SK-N-SH (cell line): Measurements from ENCODE around the gene FAM124A. TPM values are rescaled to one million over a fixed set of nuclear protein-coding genes. Genes with fewer than 3 reads are reported as not detected.

Experiments used
- CTCF ChIA-PET: fragments of 300-600, 350-600 bp; formaldehyde crosslinking; extraction: SDS; loops from one replicate; lab custom pipeline; 2021; lab: Yijun Ruan, JAX
- POLR2A ChIA-PET: fragments of 350-600 bp; sonication (Branson Sonifier 250); formaldehyde crosslinking; extraction: SDS; loops from one replicate; lab custom pipeline; 2020; ENCODE audit warnings: antibody characterized with exemption, inconsistent platforms; lab: Yijun Ruan, JAX
- DNase-seq: peaks from one replicate; pipeline ENCODE4 v3.0.0; 2012
- H2AFZ ChIP-seq: fragments of 200-600 bp; sonication (generic); 2 replicates; pipeline ENCODE4 v1.8.1; 2016; ENCODE audit warnings: antibody characterized with exemption, mild to moderate bottlenecking, low read depth
- H3F3A ChIP-seq: fragments of 200-600 bp; sonication (generic); replicated peaks from 2 replicates; pipeline ENCODE3; 2016; ENCODE audit warnings: antibody characterized with exemption, mild to moderate bottlenecking; ENCODE audit not compliant: insufficient read depth
- H3K27ac ChIP-seq, 2 experiments: fragments of 200-500 bp in 1 of 2; fragments of 200-600 bp in 1 of 2; sonication (Bioruptor generic) in 1 of 2; sonication (generic), shearing (Covaris generic) in 1 of 2; 2 replicates each; pipeline versions ENCODE4 v1.5.1 to v1.6.1; 2014 to 2016; ENCODE audit warnings: low read depth in 2 of 2, inconsistent platforms in 1 of 2, low read length in 1 of 2, mild to moderate bottlenecking in 1 of 2, mixed read lengths in 1 of 2
- H3K27me3 ChIP-seq: fragments of 200-600 bp; sonication (generic), shearing (Covaris generic); 2 replicates; pipeline ENCODE4 v1.6.1; 2016; ENCODE audit warnings: mixed run types; ENCODE audit not compliant: insufficient read depth
- H3K36me3 ChIP-seq, 2 experiments: fragments of 200-500 bp in 1 of 2; fragments of 200-600 bp in 1 of 2; sonication (Bioruptor generic) in 1 of 2; sonication (generic) in 1 of 2; replicated peaks in 1 of 2; 2 replicates each; pipeline versions ENCODE3 to v1.5.1; 2014 to 2016; ENCODE audit warnings: low read length in 1 of 2, mild to moderate bottlenecking in 1 of 2; ENCODE audit not compliant: insufficient read depth in 2 of 2, control insufficient read depth in 1 of 2
- H3K4me1 ChIP-seq, 2 experiments: fragments of 200-500 bp in 1 of 2; fragments of 200-600 bp in 1 of 2; sonication (Bioruptor generic) in 1 of 2; sonication (generic), shearing (Covaris generic) in 1 of 2; 2 replicates each; pipeline versions ENCODE4 v1.5.1 to v1.6.1; 2014 to 2016; ENCODE audit warnings: low read depth in 1 of 2, low read length in 1 of 2, mixed run types in 1 of 2; ENCODE audit not compliant: insufficient read depth in 2 of 2, control insufficient read depth in 1 of 2
- H3K4me2 ChIP-seq: fragments of 200-600 bp; sonication (generic), shearing (Covaris generic); 2 replicates; pipeline ENCODE4 v1.6.1; 2017; ENCODE audit warnings: mixed run types
- H3K4me3 ChIP-seq, 2 experiments: fragments of 200-500 bp in 1 of 2; fragments of 200-600 bp in 1 of 2; sonication (Bioruptor generic) in 1 of 2; sonication (generic), shearing (Covaris generic) in 1 of 2; 2 replicates each; pipeline versions ENCODE4 v1.5.1 to v1.8.1; 2014 to 2016; ENCODE audit warnings: low read depth in 2 of 2, inconsistent platforms in 1 of 2, low read length in 1 of 2, mild to moderate bottlenecking in 1 of 2, mixed read lengths in 1 of 2, moderate library complexity in 1 of 2
- H3K79me2 ChIP-seq: fragments of 200-600 bp; sonication (generic); 2 replicates; pipeline ENCODE4 v1.8.1; 2017; ENCODE audit warnings: mild to moderate bottlenecking; ENCODE audit not compliant: insufficient read depth
- H3K9ac ChIP-seq: fragments of 200-600 bp; sonication (generic); 2 replicates; pipeline ENCODE4 v1.6.1; 2017; ENCODE audit warnings: mixed run types
- H3K9me2 ChIP-seq: fragments of 200-600 bp; sonication (generic); 2 replicates; pipeline ENCODE4 v1.6.1; 2017; ENCODE audit warnings: mixed run types
- H3K9me3 ChIP-seq: fragments of 200-600 bp; sonication (generic); 2 replicates; pipeline ENCODE4 v1.6.1; 2017; ENCODE audit warnings: mixed run types, mild to moderate bottlenecking, moderate library complexity
- H4K20me1 ChIP-seq: fragments of 200-600 bp; sonication (generic); 2 replicates; pipeline ENCODE4 v1.6.1; 2017; ENCODE audit warnings: mild to moderate bottlenecking, mixed run types; ENCODE audit not compliant: insufficient read depth
- CHD2 ChIP-seq: fragments of 150-350 bp; IDR thresholded peaks from 2 replicates; pipeline ENCODE4 v1.6.1; 2018; ENCODE audit warnings: low read length; ENCODE audit not compliant: partially characterized antibody
- ELF1 ChIP-seq: IDR thresholded peaks from 2 replicates; pipeline ENCODE4 v1.4.0; 2012
- EP300 ChIP-seq, 2 experiments: IDR thresholded peaks; 2 replicates each; pipeline versions ENCODE4 v1.4.0 to v1.6.1; 2012; ENCODE audit warnings: borderline replicate concordance in 1 of 2, low read depth in 1 of 2, low read length in 1 of 2
- FOSL2 ChIP-seq: IDR thresholded peaks from 2 replicates; pipeline ENCODE4 v1.4.0; 2012; ENCODE audit warnings: low read depth, mild to moderate bottlenecking, moderate library complexity, borderline replicate concordance
- FOXJ3 ChIP-seq: sonication (generic); formaldehyde crosslinking; IDR thresholded peaks from 2 replicates; pipeline ENCODE4 v1.5.1; 2020; ENCODE audit warnings: mild to moderate bottlenecking, missing genetic modification reagents
- FOXM1 ChIP-seq: IDR thresholded peaks from 2 replicates; pipeline ENCODE4 v1.4.0; 2012; ENCODE audit warnings: low read depth, mild to moderate bottlenecking
- GABPA ChIP-seq: IDR thresholded peaks from 2 replicates; pipeline ENCODE4 v1.4.0; 2012; ENCODE audit warnings: low read depth, mild to moderate bottlenecking
- MEF2A ChIP-seq: IDR thresholded peaks from 2 replicates; pipeline ENCODE4 v1.4.0; 2012; ENCODE audit warnings: low read depth, borderline replicate concordance
- MXI1 ChIP-seq: IDR thresholded peaks from 2 replicates; pipeline ENCODE4 v1.6.1; 2012; ENCODE audit warnings: mild to moderate bottlenecking, low read depth, low read length, improper control_type of control experiment
- NFIC ChIP-seq: IDR thresholded peaks from 2 replicates; pipeline ENCODE4 v1.4.0; 2012; ENCODE audit warnings: borderline replicate concordance
- NRF1 ChIP-seq: IDR thresholded peaks from 2 replicates; pipeline ENCODE4 v1.6.1; 2012; ENCODE audit warnings: low read depth, mild to moderate bottlenecking, low read length
- RXRA ChIP-seq: IDR thresholded peaks from 2 replicates; pipeline ENCODE4 v1.4.0; 2012; ENCODE audit warnings: low read depth, mild to moderate bottlenecking, borderline replicate concordance
- SMC3 ChIP-seq: IDR thresholded peaks from 2 replicates; pipeline ENCODE4 v1.6.1; 2012; ENCODE audit warnings: low read depth, low read length, improper control_type of control experiment
- polyA plus RNA-seq, 3 experiments: library from polyadenylated mRNA; depleted of rRNA; stranded (reverse); fragments of >200 nt; gene quantifications; 2 replicates each; pipeline ENCODE4 v1.2.3, GENCODE V29; 2012
- small RNA-seq, 7 experiments: library from RNA; depleted of rRNA; stranded (forward); fragments of <200 nt; gene quantifications; one replicate each; pipeline ENCODE3, GENCODE V24; 2012
- TF ChIP-seq, protein P1 (sequence below): IDR thresholded peaks from 2 replicates; pipeline ENCODE4 v1.6.1; 2012; ENCODE audit warnings: mild to moderate bottlenecking, low read depth, low read length, moderate library complexity
- TF ChIP-seq, protein P2 (sequence below): IDR thresholded peaks from 2 replicates; pipeline ENCODE4 v1.4.0; 2012; ENCODE audit warnings: low read depth, borderline replicate concordance
- TF ChIP-seq, protein P3 (sequence below): fragments of 200-600 bp; sonication (generic); IDR thresholded peaks from 2 replicates; pipeline ENCODE4 v1.6.1; 2017; ENCODE audit warnings: antibody characterized with exemption, mild to moderate bottlenecking, moderate library complexity
- TF ChIP-seq, protein P4 (sequence below): fragments of 150-350 bp; IDR thresholded peaks from 2 replicates; pipeline ENCODE4 v1.6.1; 2017; ENCODE audit warnings: antibody characterized with exemption, low read length, low read depth, borderline replicate concordance

Gene FAM124A
- polyA plus RNA-seq, 1 of the 3 experiments (the other 2 are of a cell fraction) = 1.5 TPM

DNA sequence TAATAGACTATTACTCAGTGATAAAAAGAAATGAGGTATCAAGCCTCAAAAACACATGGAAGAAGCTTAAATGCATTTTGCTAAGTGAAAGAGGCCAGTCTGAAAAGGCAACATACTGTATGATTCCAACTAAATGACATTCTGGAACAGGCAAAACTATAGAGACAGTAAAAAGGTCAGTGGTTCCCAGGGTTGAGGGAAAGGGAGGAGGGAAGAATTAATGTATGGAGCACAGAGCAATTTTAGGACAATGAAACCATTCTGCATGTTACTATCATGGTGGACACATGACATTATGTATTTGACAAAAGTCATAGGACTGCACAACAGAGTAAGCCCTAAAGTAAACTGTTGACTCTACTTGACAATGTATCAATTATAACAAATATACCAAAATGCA, 111.6 kb downstream of the FAM124A start:
- no peaks in the 10 kb centered on the region for H3K27me3 ChIP-seq
- CTCF ChIA-PET = no interaction called here
- DNase-seq = no peak
- no peaks in the 10 kb centered on the region for H3K36me3 ChIP-seq
- H3K4me3 ChIP-seq = no peak overlapping the region
- TF ChIP-seq RXRA = no peak
- TF ChIP-seq SMC3 = no peak
- no peak for TF ChIP-seq ELF1
- TF ChIP-seq, protein P1, sequence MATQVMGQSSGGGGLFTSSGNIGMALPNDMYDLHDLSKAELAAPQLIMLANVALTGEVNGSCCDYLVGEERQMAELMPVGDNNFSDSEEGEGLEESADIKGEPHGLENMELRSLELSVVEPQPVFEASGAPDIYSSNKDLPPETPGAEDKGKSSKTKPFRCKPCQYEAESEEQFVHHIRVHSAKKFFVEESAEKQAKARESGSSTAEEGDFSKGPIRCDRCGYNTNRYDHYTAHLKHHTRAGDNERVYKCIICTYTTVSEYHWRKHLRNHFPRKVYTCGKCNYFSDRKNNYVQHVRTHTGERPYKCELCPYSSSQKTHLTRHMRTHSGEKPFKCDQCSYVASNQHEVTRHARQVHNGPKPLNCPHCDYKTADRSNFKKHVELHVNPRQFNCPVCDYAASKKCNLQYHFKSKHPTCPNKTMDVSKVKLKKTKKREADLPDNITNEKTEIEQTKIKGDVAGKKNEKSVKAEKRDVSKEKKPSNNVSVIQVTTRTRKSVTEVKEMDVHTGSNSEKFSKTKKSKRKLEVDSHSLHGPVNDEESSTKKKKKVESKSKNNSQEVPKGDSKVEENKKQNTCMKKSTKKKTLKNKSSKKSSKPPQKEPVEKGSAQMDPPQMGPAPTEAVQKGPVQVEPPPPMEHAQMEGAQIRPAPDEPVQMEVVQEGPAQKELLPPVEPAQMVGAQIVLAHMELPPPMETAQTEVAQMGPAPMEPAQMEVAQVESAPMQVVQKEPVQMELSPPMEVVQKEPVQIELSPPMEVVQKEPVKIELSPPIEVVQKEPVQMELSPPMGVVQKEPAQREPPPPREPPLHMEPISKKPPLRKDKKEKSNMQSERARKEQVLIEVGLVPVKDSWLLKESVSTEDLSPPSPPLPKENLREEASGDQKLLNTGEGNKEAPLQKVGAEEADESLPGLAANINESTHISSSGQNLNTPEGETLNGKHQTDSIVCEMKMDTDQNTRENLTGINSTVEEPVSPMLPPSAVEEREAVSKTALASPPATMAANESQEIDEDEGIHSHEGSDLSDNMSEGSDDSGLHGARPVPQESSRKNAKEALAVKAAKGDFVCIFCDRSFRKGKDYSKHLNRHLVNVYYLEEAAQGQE = no peak
- TF ChIP-seq, protein P2, sequence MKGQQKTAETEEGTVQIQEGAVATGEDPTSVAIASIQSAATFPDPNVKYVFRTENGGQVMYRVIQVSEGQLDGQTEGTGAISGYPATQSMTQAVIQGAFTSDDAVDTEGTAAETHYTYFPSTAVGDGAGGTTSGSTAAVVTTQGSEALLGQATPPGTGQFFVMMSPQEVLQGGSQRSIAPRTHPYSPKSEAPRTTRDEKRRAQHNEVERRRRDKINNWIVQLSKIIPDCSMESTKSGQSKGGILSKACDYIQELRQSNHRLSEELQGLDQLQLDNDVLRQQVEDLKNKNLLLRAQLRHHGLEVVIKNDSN = no peak
- no peak for TF ChIP-seq CHD2
- TF ChIP-seq, protein P3, sequence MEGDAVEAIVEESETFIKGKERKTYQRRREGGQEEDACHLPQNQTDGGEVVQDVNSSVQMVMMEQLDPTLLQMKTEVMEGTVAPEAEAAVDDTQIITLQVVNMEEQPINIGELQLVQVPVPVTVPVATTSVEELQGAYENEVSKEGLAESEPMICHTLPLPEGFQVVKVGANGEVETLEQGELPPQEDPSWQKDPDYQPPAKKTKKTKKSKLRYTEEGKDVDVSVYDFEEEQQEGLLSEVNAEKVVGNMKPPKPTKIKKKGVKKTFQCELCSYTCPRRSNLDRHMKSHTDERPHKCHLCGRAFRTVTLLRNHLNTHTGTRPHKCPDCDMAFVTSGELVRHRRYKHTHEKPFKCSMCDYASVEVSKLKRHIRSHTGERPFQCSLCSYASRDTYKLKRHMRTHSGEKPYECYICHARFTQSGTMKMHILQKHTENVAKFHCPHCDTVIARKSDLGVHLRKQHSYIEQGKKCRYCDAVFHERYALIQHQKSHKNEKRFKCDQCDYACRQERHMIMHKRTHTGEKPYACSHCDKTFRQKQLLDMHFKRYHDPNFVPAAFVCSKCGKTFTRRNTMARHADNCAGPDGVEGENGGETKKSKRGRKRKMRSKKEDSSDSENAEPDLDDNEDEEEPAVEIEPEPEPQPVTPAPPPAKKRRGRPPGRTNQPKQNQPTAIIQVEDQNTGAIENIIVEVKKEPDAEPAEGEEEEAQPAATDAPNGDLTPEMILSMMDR = no peak
- no peak for TF ChIP-seq MEF2A
- TF ChIP-seq GABPA = no peak
- TF ChIP-seq, protein P4, sequence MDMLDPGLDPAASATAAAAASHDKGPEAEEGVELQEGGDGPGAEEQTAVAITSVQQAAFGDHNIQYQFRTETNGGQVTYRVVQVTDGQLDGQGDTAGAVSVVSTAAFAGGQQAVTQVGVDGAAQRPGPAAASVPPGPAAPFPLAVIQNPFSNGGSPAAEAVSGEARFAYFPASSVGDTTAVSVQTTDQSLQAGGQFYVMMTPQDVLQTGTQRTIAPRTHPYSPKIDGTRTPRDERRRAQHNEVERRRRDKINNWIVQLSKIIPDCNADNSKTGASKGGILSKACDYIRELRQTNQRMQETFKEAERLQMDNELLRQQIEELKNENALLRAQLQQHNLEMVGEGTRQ = no peak
- TF ChIP-seq FOSL2 = no peak
- no peak for TF ChIP-seq EP300 (IDR thresholded peaks at IDR 0.05; ENCODE audit: borderline replicate concordance in 1 of 2, low read depth in 1 of 2, low read length in 1 of 2)
- TF ChIP-seq FOXJ3 (CRISPR knock-in tag) = no peak
- no peak for TF ChIP-seq NFIC
- TF ChIP-seq FOXM1 = no peak
- TF ChIP-seq NRF1 = no peak
- no peak for TF ChIP-seq MXI1
- no peaks in the 10 kb centered on the region for H4K20me1 ChIP-seq
- no peak overlapping the region for H3K27ac ChIP-seq
- no peaks in the 10 kb centered on the region for H3F3A ChIP-seq
- H3K9me3 ChIP-seq = no peaks in the 10 kb centered on the region
- H3K9me2 ChIP-seq = no peaks in the 10 kb centered on the region
- H3K4me1 ChIP-seq = peaks cover 0 to 4% of the 10 kb centered on the region in 2 experiments; a peak in 1 of 4 replicates
- H3K4me2 ChIP-seq = no peak overlapping the region
- H3K9ac ChIP-seq = no peak overlapping the region
- H3K79me2 ChIP-seq = no peaks in the 10 kb centered on the region
- H2AFZ ChIP-seq = no peak overlapping the region
- POLR2A ChIA-PET = no interaction called here

Small RNAs within 50 kb of the gene (small RNA-seq; reads per million reads assigned to genes)
- gene PRELID3BP2 = 0 reads per million in 7 experiments

Other genes starting within 250 kb of the FAM124A start
- gene C13orf42, start 111.1 kb upstream of the FAM124A start, polyA plus RNA-seq (2012; rRNA removed) = not detected in 2 replicates
- not detected in 2 replicates for gene SERPINE3, start 117.3 kb downstream of the FAM124A start, polyA plus RNA-seq (2012; rRNA removed)
- gene INTS6, start 230.6 kb downstream of the FAM124A start, polyA plus RNA-seq (2012; rRNA removed) = 7.7 and 9.1 TPM in 2 replicates